ENCODE results near the gene CYFIP2.

The CYFIP2 gene

DNA sequence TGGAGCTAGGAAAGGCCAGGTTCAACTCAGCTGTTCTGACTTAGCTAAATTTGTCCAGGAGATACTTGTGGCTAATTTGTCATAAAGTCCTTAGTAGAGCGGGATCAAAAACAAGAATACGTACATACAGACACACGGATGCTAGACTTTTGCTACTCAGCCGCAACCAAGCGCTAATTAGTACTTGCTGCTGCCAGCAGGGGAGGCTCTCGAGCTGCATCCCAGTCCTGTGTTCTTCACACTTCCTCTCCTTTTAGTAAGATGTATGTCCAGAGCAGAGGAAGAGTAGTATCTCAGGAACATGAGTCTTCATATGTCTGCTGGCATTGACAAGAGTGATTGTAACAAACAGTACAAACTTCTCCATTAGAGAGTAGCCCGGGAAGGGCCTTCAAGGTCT is 58.3 kb downstream of the CYFIP2 start:
- no peak for DNase-seq (ENCODE audit: low read depth in 2 of 2)

DNA sequence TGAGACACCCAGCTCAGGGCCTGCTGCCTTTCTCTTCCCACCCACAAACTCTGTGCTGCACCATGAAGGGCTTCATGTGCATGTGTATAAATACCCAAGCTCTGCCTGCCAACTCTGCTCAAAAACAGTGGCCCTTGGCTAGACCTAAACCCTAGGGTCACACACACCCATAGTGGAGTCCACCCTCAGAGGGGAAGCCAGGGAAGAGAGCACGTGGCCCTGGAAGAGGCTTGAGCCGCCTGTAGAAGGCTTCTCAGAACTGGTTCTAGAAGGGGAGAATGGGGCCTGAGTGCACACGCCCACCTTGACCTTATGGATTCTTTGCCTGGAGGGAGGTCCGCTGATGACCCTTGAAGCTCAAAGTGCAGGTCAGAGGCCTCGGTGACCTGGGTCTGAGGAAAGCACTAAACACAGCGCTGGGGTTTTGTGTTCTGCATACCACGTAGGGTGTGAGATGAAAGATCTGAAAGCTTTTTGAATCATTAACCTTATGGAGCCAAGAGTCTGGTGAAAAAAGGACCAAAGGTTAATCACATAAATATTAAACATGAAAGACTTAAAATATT is 60.6 kb downstream of the CYFIP2 start:
- no peak for DNase-seq (ENCODE audit: low read depth in 2 of 2)

DNA sequence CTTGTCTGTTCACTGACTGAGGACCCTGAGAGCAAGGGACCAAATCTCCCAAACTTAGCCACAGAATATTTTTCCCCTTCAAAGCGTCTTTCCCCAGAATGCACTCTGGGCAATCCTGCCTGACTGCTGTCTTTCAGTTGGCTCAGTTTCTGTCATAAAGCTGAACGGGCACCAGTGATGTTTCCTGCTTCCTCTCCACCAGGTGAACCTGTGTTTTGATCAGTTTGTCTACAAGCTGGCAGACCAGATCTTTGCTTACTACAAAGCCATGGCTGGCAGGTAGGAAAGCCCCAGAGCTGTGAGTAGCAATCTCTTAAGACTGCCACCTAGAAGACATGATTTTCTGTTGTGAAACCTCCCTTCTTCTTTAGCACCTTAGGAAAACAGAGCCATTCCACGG is 61.8 kb downstream of the CYFIP2 start:
- DNase-seq (ENCODE audit: low read depth in 2 of 2): no peak

DNA sequence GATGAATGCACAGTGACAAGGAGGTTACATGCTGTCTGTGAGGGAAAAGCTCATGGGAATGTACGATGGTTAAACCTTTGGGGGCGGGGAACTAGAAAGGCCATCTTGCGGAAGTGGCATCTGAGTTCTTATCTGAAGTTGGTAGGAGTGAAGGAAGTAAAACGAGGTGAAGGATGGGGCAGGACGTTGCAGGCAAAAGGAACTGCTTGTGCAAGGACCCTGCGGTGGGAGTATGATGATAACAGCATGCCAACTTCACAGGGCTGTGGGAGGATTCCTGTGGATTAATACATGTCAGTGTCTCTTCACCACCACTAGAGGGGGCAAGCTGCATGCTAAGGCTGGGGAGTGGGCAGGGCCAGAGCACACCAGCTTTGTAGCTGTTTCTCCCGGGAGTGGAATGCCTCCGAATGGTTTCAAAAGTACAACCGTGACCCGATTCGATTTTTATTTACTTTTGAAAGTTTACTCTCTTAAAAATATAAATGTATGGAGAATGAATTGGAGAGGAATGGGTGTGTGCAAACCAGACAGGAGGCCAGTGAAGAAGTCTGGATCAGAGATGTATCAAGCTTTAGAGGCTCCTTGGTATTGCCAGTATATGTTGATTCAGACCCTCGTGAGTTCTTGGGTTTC is 62.5 kb downstream of the CYFIP2 start:
- DNase-seq (ENCODE audit: low read depth in 2 of 2): peak; percentile 62 to 68

DNA sequence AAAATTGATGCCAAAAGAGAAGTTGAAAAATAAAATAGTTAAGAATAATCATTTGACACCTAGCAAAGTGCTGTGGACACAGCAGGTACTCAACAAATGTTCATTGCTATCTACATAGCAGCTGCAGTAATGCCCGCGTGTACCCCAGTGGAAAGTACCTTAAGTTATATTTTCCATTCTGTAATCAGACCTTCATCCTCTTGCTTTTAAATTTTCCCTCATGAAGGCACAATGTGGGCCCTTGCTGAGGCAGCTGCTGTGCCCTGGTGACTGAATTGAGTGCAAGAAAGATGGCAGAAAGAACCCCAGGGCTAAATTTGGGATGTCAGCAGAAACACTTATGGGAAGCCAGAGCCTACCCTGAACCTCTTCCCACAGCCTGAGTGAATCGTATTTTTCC is 65.9 kb downstream of the CYFIP2 start:
- no peak for DNase-seq (ENCODE audit: low read depth in 2 of 2)

DNA sequence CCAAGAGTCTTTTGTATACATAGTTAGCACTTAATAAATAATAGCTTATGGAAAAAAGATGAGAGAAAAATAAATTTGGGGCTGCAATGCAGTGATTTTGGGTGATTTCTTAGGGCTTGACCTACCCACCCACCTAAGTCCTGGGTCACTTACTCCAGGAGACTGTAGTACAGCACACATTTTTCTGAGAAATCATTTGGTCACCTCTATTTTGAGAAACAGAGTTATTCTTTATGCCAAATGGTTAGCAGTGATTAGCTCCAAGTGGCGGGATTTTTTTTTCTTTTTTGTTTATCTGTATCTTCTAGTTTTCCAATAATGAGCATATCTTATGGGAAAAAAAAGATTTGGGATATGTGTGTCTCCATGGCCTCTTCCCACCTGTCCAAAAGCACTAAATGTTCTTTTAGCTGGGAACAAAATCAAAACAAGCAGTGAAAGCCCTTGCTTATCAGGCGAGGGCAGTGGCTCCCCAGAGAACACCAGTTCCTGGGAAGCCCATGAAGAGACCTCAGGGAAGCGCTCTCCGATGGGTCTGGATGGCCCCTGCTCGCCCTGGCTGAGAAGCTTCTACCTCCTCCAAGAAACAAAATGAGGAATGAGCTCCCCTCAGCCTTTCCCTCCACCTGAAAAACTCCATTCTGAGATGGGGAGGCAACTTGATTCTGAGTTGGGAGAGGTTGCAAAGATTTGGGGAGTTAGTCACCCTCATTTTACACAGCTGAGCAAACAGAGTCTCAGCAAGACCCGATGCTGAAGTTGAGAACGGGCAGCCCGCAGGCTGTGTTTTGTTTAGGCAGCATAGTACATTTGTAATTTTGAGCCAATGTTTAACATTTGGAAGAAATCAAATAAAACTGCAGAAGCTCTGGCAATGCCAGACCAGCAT is 69.9 kb downstream of the CYFIP2 start:
- DNase-seq (ENCODE audit: low read depth in 2 of 2): peak; percentile 24 to 27

DNA sequence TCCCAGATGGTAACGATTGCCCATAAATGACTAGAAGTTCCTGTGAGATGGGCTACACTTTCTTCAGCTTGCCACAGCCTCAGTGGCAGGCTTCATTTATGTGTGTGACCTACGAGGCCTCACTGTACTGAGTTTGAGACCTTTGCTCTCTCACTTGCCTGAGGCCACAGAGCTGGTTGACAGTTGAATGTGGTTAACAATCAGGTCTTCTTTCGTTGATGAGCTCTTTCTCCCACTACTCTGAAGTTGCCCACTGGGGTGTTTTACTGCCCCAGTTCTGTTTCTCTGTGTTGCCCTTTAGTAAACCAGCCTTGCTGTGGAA is 70.5 kb downstream of the CYFIP2 start:
- DNase-seq (ENCODE audit: low read depth in 2 of 2): no peak

DNA sequence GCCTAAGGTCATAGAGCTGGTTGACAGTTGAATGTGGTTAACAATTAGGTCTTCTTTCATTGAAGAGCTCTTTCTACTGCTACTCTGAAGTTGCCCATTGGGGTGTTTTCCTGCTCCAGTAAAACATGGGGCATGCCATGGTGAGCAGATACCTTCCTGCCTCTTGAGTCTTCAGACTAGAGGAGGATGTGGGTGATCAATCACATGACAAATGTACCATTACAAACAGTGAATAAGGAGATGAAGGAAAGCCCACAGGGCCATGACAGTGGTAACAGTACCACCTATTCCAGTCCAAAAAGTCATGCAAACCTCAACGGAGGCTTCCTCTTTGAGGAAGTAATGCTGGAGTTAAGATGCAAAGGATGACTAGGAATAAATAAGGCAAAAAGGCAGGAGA is 73.5 kb downstream of the CYFIP2 start:
- DNase-seq (ENCODE audit: low read depth in 2 of 2): no peak

DNA sequence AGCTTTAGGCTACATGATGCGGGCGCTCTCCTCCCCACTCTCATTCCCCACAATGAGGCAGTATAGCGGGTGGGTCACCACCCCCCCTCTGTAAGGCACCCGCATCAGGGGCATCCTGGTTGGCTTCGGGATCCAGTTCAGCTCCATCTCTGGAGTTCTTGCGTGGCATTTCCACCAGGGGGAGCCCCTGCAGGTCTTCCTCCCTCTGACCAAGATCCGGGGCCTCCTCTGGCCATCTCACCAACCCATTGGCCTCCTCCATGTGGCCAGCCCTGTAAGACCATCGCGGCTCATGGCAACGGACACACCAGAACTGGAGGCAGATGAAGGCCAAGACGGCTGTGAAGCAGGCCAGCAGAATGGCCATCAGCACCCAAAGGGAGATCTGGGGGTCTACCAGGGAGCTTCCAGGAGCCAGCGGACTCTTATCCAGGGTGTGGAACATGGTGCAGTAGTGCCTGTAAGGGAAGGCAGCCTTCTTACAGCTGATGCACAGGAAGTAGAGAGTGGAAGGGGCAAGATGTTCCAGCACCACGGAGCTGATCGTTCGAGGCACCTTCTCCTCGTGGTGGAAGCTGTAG is 77.0 kb downstream of the CYFIP2 start:
- no peak for DNase-seq (ENCODE audit: low read depth in 2 of 2)

DNA sequence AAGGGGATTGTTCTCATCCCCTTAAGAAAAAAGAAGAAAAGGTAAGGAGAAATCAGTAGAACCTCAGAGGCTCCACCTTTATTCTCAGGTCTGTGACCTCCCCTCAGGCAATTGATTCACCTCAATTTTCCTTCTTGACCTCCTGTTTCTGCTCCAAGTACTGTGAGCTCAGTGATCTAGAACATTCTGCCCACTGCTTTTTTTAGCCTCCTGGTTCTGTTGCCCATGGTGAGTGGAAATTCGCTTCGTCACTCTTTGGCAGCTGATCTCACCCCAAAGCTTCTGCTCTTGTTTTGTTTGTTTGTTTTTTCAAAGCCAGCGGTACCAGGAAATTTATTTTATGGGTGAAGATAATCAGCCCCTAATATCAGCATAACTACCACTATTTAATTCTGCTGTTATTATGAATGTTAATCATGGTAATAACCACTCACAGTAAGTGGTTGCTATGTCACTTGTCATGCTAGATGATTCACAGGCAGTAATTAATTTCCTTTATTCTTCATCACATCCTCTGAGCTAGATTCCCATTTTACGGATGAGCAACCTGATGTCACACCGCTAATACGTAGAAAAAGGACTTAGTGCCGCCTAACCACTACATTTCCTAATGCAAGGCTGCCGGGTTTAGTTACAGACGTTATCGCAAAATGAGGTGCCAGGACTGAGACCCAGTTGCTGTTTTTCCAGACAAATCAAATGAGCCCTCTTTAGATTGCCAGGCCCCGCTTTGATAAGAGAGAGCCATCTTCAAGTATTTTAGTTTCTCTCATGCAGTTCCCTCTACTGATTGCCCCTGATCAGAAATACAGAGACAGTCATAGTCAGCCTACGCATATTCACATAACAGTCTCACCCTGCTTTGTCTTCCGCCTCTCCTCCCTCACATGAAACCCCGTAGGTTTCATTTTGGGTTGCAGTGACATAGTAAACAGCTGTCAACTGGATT is 78.2 kb downstream of the CYFIP2 start:
- DNase-seq (ENCODE audit: low read depth in 2 of 2): no peak

DNA sequence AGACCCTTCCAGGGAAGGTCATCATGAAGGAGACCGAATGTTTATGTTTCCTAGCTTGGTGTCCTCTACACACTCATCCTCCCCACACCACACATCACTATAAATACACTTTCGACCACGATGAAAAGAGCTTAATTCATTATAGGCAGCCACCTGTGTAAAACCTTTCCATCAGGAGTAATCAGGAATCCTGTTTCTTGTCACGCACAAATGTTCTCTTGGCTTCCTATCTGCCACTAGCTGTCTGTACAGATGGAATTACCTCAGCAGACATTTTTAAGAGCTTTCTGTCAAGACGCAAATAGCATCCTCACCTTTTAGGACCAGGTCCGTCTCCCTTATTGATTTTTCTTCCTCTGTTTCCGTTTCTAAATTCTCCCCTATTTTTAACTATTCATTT is 79.1 kb downstream of the CYFIP2 start:
- DNase-seq (ENCODE audit: low read depth in 2 of 2): no peak

DNA sequence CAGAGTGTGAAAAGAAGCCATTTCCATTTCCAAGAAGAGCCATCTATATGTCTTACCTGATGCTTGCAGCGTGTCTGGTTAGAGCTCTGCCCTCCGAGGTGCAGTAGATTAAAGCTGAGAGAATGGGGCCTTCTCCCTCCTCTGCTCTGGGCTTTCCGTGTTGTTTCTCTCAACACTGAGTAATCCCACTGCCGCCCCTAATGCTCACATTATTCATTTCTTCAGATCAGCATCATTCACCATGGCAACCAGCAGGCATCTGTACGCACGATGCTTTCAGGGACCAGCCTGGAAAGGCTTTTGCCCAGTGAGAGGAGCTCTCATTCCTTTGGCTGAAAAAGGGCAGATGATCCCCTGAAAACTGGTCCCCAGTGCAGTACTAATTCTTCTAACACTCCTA is 79.6 kb downstream of the CYFIP2 start:
- DNase-seq (ENCODE audit: low read depth in 2 of 2): no peak

DNA sequence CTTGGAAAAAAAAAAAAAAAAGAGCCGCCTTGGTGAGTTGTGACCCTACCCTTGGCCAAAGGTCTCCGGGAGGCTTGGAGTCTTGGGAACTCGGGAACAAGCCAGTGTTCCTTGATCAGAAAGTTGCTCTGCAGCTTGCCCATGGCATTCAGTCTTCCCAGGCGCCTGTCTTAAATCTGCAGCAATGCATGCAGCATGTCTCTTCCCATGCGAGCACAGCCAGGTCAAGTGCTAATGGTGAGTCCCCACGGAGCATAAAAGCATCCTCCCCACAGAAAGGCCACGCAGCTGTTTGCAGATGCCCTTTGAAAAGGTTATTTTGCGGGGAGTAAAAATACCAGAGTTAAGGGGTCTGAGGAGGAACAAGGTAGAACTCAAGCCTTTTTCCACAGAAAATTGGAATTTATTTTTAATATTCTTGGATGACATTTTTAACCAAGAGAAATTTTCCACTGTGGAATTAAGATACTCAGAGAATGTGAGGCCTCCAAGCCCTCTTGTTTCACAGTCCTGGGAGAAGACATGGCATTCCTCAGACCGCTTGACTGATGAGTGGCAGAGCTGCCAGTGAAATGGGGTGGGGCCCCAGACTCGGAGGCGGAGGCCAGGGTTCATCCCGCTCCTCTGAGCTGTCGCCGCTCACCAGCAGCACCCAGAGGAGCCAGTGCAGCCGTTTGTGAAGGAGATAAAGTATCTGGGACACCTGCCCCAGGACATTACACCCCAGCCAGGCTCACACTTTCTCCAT is 81.6 kb downstream of the CYFIP2 start:
- no peak for DNase-seq (ENCODE audit: low read depth in 2 of 2)

DNA sequence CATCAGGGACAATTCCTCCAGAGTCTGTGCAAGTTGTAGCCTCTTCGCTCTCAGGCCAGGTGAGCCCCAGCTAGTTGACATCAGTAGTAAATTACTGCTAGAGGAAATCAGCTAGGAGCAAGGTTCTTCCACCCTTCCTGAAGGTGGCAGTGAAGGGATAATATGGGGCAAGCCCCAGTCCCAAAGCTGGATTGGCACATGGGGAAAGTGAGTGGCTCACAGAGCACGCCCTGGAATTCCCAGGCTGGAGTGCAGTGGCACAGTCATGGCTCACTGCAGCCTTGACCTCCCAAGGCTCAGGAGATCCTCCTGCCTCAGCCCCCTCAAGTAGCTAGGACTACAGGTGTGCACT is 82.1 kb downstream of the CYFIP2 start:
- DNase-seq (ENCODE audit: low read depth in 2 of 2): no peak

DNA sequence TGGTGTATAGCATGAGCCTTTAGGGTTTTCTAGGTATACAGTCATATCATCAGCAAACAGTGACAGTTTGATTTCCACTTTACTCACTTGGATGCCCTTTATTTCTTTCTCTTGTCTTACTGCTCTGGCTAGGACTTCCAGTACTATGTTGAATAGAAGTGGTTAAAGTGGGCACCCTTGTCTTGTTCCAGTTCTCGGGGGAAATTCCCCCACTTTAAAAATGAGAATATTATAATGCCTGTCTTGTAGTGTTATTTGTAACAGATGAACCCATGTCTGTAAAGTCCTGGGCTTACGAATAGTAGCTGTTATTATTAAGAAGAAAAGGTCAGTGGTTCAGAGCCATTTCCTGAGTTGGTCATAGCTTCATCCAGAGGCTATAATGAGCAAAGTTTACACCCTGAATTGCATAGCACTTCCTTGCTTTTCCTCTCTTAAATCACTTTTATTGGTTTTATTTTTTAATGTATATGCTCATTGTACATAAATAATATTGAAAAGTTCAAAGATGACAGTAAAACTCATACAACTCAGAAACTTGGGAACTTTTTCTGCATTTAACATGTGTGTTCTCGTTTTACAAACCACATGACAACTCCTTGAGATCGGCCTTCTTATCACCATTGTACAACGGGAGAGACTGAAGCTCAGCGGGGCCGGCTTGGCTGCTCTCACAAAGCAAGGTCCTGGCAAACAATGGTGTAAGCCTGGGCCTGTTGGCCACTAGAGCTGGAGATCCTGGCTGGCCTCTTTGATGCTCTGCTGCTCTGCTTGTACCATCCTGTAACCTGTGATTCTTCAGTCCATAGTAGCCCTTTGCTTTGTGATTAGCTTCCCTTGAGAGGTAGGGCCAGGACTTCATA is 85.2 kb downstream of the CYFIP2 start:
- no peak for DNase-seq (ENCODE audit: low read depth in 2 of 2)

DNA sequence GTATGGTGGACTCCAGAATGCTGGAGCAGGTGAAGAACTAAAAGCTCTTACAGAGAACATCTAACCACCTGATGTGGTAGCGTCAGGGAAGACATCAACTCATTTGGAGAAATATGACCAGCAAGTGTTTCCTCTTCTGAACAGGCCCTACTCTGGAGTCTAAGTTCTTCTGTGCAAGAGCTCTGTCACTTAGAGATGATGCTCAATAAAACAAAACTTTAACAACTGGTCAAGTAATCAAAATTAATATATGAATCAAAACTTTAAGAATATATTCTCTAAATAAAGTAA is 85.8 kb downstream of the CYFIP2 start:
- DNase-seq (ENCODE audit: low read depth in 2 of 2): no peak

DNA sequence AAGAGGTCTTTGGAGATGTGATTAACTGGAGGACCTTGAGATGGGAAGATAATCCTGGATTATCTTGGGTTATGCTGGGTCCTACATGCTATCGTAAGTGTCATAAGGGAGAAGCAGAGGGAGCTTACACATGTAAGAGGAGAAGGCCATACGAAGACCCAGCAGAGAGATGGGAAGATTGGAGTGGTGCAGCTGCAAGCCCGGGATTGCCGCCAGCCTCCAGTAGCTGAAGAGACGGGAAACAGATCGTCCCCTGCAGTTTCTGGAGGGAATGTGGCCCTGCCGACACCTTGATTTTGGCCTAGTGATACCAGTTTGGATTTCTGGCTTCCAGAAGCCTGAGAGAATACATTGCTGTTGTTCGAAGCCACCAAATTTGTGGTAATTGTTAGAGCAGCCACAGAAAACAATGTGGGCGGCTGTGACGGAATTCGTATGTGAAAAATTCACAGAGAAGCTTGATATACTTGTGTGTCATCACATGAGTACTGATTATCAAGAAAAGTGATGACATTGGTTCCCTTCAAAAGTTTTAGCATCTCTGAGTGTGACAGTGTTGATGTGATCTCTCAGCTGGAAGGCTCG is 86.9 kb downstream of the CYFIP2 start:
- no peak for DNase-seq (ENCODE audit: low read depth in 2 of 2)

DNA sequence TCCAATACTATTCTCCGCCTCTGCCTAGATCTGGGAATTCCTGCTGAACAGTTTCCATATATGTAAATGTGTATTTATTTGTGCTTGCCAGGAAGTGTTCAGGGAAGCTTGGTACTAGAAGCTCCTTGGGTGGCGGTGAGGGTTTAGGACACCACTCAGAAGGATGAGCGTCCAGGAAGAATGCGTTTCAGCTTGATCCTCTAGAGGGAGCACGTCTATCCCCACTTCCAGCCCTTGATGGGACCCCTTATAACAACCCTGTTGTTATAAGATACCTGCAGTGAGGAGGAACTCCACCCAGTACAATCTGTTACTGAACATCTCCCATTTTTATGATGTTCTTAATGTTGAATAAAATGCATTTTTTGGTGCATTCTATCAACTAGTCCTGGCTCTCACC is 88.9 kb downstream of the CYFIP2 start:
- DNase-seq (ENCODE audit: low read depth in 2 of 2): no peak

DNA sequence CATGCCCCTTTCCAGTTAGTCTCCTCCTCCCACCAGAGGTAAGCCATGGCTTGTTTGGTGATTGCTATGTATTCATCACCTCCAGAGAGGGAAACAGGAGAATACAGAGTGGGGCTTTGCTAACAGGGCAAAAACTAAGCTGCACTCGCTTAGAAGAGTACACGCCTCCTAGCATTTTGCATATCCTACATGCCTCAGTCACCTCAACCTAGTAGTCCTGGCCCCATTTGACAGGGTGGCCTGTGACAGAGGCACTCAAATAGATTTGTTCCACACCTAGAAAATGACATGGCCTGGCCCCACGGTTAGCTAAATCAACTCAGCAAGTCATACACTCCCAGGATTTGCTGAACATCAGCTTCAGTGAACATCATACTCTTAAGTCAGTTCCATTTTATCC is 90.7 kb downstream of the CYFIP2 start:
- DNase-seq (ENCODE audit: low read depth in 2 of 2): no peak

DNA sequence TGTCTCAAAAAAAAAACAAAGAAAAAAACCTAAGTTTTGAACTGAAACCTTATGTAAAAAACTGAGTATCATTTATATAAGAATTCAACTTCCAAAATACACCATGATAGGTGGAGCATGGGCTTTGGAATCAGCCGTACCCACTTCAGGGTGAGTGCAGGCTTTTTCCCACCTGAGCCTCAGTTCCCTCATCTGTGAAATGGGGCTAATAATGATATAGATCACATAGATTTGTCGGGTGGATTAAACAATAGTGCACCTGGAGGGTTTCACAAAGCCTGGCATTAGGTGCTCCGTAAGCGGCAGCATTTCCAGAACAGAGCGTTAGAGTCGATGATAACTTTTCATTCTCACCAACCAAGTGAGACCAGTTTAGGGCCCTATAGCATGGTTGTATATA is 91.9 kb downstream of the CYFIP2 start:
- DNase-seq (ENCODE audit: low read depth in 2 of 2): no peak

All from fibroblast of skin of left quadriceps (primary cell).